Stomach smooth muscle (tissue), 2 donors: ENCODE data around the gene ARID3A.
A peak's percentile ranks its signal among the peaks of the same experiment; 100 is the strongest.

Source experiments
- H3K27ac ChIP-seq: one replicate; pipeline ENCODE4 v1.7.0; 2013; ENCODE audit warnings: mild to moderate bottlenecking, low read length, inconsistent platforms
- H3K27me3 ChIP-seq, 2 donors: one replicate each; pipeline ENCODE4 v1.7.0; 2013; ENCODE audit warnings: low read length in 2 of 2; ENCODE audit not compliant: insufficient read depth in 2 of 2, control insufficient read depth in 1 of 2
- H3K36me3 ChIP-seq, 2 donors: one replicate each; pipeline ENCODE4 v1.7.0; 2013; ENCODE audit warnings: low read length in 2 of 2; ENCODE audit not compliant: control insufficient read depth in 2 of 2, insufficient read depth in 2 of 2
- H3K4me1 ChIP-seq: one replicate; pipeline ENCODE4 v1.7.0; 2013; ENCODE audit warnings: low read length; ENCODE audit not compliant: control insufficient read depth, insufficient read depth
- H3K4me3 ChIP-seq, 2 donors: one replicate each; pipeline ENCODE4 v1.7.0; 2013; ENCODE audit warnings: low read length in 2 of 2
- H3K9ac ChIP-seq, 2 donors: one replicate each; pipeline ENCODE4 v1.7.0; 2013; ENCODE audit warnings: low read length in 2 of 2, mild to moderate bottlenecking in 1 of 2
- H3K9me3 ChIP-seq, 2 donors: one replicate each; pipeline ENCODE4 v1.7.0; 2013; ENCODE audit warnings: low read length in 2 of 2; ENCODE audit not compliant: control insufficient read depth in 2 of 2
- donor health status: healthy.
- donor health status: Pancreatic carcinoma.

The ARID3A gene

GRCh38 chr19:972281-972680, 46.4 kb downstream of the ARID3A start:
- Histone ChIP-seq H3K4me1 (no peaks in the 10 kb centered on the region), H3K27me3 (no peaks in the 10 kb centered on the region), H3K36me3 (peaks cover 4 to 10% of the 10 kb centered on the region in 2 donors), H3K27ac (no peak overlapping the region), H3K9ac (no peak overlapping the region), H3K4me3 (no peak overlapping the region), H3K9me3 (peaks cover 0 to 8% of the 10 kb centered on the region in 2 donors)

DNA sequence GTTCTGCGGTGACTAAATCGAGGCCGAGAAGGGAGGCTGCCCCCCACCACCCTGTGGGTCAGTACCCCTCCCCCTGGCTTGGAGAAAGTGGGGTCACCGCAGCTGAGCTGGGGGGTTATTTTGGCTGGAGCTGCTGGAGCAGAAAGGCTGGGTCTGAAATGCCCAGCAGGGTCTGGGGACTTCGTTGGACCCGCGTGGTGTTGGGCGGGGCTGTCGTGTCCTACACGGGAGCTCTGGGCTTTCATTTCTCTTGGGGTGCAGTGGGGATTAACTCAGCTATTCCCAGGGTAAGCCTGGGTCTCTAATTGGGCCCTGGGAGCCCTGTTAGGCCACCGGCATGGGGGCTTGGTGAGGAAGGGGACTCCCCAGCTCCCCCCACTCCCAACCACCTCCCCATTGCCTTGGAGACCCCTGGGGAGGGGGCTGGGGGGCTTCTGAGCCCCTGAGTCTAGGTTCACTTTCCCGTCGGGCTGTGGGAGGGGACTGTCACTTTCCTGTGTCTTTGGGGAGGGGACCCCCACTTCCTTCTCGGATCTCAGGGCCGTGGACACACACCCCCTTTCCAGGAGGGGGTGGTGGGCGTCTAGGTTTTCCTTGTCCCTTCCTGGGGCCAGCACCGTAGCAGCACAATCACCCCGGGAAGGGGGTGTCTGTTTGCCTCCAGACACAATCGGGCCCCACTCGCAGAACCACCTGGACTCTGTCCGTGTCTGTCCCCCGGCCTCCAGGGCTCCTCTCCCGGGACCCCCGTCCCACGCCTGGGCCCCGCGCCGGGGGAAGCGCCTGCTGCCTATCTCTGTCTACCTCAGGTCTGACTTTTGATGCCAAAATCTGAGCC, 48.1 kb downstream of the ARID3A start:
- H3K4me1 ChIP-seq = no peaks in the 10 kb centered on the region
- no peak overlapping the region for H3K9ac ChIP-seq
- H3K36me3 ChIP-seq = peaks cover 4 to 7% of the 10 kb centered on the region in 2 donors
- H3K27me3 ChIP-seq = no peaks in the 10 kb centered on the region
- no peak overlapping the region for H3K4me3 ChIP-seq
- H3K9me3 ChIP-seq = peaks cover 0 to 8% of the 10 kb centered on the region in 2 donors
- H3K27ac ChIP-seq = no peak overlapping the region

GRCh38 chr19:974564-975257, 48.9 kb downstream of the ARID3A start:
- Histone ChIP-seq H3K36me3 (peaks cover 4 to 7% of the 10 kb centered on the region in 2 donors), H3K4me1 (no peaks in the 10 kb centered on the region), H3K4me3 (no peak overlapping the region), H3K9ac (no peak overlapping the region), H3K27ac (no peak overlapping the region), H3K9me3 (peaks cover 0 to 8% of the 10 kb centered on the region in 2 donors), H3K27me3 (no peaks in the 10 kb centered on the region)

- Histone ChIP-seq H3K9ac (no peak overlapping the region), H3K9me3 (no peaks in the 10 kb centered on the region), H3K36me3 (no peaks in the 10 kb centered on the region), H3K4me1 (no peaks in the 10 kb centered on the region), H3K4me3 (no peak overlapping the region), H3K27ac (no peak overlapping the region), H3K27me3 (no peaks in the 10 kb centered on the region)
Observed at GRCh38 chr19:976476-976875, 50.6 kb downstream of the ARID3A start.

- Histone ChIP-seq H3K4me3 (no peak overlapping the region), H3K4me1 (no peaks in the 10 kb centered on the region), H3K36me3 (no peaks in the 10 kb centered on the region), H3K9me3 (no peaks in the 10 kb centered on the region), H3K27ac (no peak overlapping the region), H3K27me3 (no peaks in the 10 kb centered on the region), H3K9ac (no peak overlapping the region)
Observed at GRCh38 chr19:977058-977464, 51.2 kb downstream of the ARID3A start.

DNA sequence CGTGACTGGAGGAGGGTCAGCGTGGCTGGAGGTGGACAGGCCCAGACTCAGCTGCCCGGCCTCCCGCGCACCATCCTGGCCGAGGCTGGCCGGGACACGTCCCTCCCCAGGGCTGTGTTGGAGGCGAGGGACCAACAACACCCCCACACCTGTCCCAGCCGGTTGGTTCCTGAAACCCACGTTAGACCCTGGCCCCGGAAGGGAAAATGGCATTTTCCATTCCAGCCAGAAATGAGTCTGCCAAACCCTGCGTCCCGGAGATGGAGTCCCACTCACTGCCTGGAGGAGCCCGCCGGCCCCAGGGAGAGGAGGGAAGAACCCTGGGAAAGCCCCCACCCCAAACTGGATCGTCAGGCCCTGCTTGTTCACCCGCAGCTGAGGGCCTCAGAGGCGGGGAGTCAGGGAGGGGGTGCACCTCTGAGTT, 53.5 kb downstream of the ARID3A start:
- Histone ChIP-seq H3K9ac (no peak overlapping the region), H3K27ac (no peak overlapping the region), H3K4me1 (peaks cover 14% of the 10 kb centered on the region), H3K36me3 (no peaks in the 10 kb centered on the region), H3K9me3 (no peaks in the 10 kb centered on the region), H3K27me3 (no peaks in the 10 kb centered on the region), H3K4me3 (no peak overlapping the region)

DNA sequence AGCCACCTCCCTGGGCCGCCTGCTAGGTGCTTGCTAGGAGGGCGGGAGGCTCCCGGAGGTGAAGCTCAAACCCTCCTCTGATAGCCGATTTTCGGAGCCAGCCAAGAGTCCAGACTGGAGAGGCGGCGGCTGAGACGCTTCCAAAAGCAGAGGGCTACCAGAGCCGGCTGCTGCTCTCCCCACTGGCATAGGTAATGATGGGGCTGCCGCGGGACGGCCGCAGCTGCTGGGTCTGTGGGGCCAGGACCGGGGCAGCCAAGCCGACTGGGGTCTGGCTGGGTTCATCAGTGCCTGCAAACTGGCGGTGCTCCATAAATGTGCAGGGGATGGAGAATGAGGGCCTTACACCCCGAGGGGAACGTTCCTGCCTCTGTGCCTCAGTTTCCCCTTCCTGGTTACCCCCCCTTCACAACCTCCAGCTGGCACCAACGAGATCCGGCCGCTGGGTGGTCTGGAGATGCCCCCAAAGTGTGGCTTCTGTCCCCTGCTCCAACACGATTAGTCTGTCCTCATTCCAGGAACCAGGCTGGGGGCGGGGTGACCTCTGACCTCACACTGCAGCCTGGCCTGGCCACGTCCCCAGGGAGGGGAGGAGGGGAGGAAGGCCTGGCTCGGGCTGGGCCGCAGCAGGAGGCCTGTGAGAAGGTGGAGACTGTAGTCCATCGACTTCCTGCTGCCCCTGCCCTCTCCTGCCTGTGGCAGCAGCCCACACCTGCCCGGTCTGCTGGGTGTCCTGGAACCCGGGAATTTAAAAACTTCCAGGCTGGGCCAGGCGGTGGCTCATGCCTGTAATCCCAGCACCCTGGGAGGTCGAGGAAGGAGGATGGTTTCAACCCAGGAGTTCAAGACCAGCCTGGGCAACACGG, 54.5 kb downstream of the ARID3A start:
- Histone ChIP-seq H3K36me3 (no peaks in the 10 kb centered on the region), H3K27ac (no peak overlapping the region), H3K9me3 (no peaks in the 10 kb centered on the region), H3K4me3 (no peak overlapping the region), H3K27me3 (no peaks in the 10 kb centered on the region), H3K9ac (no peak overlapping the region), H3K4me1 (peaks cover 22% of the 10 kb centered on the region)

DNA sequence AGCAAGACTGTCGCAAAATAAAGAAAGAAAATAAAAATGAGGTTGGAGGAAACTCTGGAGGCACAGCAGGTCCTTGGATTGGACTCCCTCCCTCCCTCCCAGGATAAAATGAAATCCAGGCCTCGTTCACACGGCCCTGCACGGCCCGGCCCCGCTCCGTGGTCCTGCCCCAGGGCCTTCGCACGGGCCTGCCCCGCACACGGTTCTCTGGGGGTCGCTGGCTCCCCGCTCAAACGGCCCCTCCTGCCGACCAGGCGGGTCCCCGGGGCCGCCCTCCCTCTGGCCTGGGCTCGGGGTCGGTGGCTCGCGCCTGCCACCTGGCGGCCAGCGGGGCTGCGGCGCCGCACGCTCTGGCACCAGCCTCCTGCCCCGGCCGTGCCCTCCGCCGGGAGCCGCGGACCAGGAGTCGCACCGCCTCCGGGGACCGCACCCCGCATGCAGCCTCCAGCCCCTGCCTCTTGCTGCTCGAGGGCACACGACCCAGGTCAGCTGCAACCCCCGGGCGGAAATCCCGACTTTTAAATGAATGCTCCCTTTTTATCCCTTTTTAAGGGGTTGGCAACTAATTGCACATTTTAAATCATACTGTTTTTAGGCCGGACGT, 56.8 kb downstream of the ARID3A start:
- Histone ChIP-seq H3K9me3 (no peaks in the 10 kb centered on the region), H3K9ac (no peak overlapping the region), H3K4me1 (peaks cover 23% of the 10 kb centered on the region), H3K4me3 (peak overlapping the region in 1 of 2 donors; percentile 66), H3K27me3 (no peaks in the 10 kb centered on the region), H3K36me3 (peaks cover 0 to 6% of the 10 kb centered on the region in 2 donors), H3K27ac (no peak overlapping the region)

DNA sequence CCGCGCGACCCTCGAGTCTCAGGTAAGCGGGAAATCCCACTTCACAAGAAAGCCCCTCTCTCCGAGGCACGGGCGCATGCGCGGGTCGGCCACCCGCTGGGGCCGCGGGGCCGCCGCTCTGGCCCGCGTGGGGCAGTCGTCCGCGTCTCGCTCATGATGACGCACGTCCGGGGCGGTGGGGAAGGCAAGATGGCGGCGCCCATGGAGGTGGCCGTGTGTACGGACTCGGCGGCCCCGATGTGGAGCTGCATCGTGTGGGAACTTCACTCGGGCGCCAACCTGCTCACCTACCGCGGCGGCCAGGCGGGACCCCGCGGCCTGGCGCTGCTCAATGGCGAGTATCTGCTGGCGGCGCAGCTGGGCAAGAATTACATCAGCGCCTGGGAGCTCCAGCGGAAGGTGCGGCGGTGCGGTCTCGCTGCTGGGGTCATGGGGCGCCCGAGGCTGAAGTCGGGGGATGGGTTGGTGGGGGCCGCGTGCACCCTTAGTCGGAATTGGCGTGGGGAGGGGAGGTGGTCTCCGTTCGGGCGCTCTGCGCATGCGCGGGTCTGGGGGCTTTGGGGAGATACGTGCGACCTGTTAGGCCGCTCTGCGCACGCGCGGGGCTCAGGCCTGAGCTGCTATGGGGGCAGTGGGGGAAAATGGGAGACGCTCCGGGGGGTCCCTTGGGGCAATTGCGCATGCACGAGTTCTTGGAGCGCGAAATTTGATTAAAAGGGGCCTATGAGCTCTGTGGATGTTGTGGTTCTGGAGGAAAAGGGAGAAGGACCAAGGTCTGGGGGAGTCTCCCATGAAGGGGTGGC, 58.5 kb downstream of the ARID3A start, which contains the start of gene WDR18:
TSS of gene WDR18 (plus strand) at position 181 of the 803 bp plus-strand sequence. CDS start at position 190, 9 bp downstream.
- peak within 1 kb of the TSS; percentile 73 to 87 for H3K9ac ChIP-seq
- peak within 1 kb of the TSS; percentile 81 to 88 for H3K4me3 ChIP-seq
- no peaks in the 10 kb centered on the region for H3K27me3 ChIP-seq
- H3K36me3 ChIP-seq = peaks cover 0 to 6% of the 10 kb centered on the region in 2 donors
- peaks cover 23% of the 10 kb centered on the region for H3K4me1 ChIP-seq
- peak within 1 kb of the TSS; percentile 85 for H3K27ac ChIP-seq
- H3K9me3 ChIP-seq = no peaks in the 10 kb centered on the region
